ENCODE measurements around the gene LIPN. TPM values are rescaled to one million over a fixed set of nuclear protein-coding genes. Genes with fewer than 3 reads are reported as not detected.

The LIPN gene
- total RNA-seq, 1 donor from 2014 or later, result not detected

- DNase-seq (ENCODE audit: low read depth), result peak; percentile 47
These were observed 61.1 kb downstream of the LIPN start for GRCh38 chr10:88820748-88821401.

- no peak for DNase-seq (ENCODE audit: low read depth)
These were observed 66.6 kb downstream of the LIPN start for GRCh38 chr10:88826388-88826787.

- no peak for DNase-seq (ENCODE audit: low read depth)
These were observed 67.9 kb downstream of the LIPN start for GRCh38 chr10:88827671-88828070.

GRCh38 chr10:88828310-88828709, 68.5 kb downstream of the LIPN start:
- DNase-seq (ENCODE audit: low read depth), result no peak

Other genes starting within 250 kb of the LIPN start
- gene RNLS, start 176.7 kb upstream of the LIPN start, total RNA-seq, result 0.19 TPM in 1 of 2 replicates, not detected in the other
- gene LIPJ, start 173.3 kb upstream of the LIPN start, total RNA-seq, result not detected in 2 replicates
- gene LIPF, start 95.6 kb upstream of the LIPN start, total RNA-seq, result 1.7 and 2.4 TPM in 2 replicates
- not detected in 2 replicates for gene LIPK, start 53.8 kb upstream of the LIPN start, total RNA-seq
- gene LIPM, start 42.7 kb downstream of the LIPN start, total RNA-seq, result not detected in 2 replicates
- 0.13 and 0.16 TPM in 2 replicates for gene ANKRD22, start 91.8 kb downstream of the LIPN start, total RNA-seq
- gene STAMBPL1, start 120.2 kb downstream of the LIPN start, total RNA-seq, result 10.0 and 11.3 TPM in 2 replicates
- gene ACTA2, start 192.8 kb downstream of the LIPN start, total RNA-seq, result 1,010 and 1,436 TPM in 2 replicates
- 13.9 and 21.3 TPM in 2 replicates for gene FAS, start 230.8 kb downstream of the LIPN start, total RNA-seq